Suppressor macrophage treated with lipopolysaccharide for 1 hour (primary cell): Measurements from ENCODE around the gene PPP4R4.
"Not testable (repeated sequence)": the region's sequence is repeated elsewhere in the genome, so short reads cannot be mapped to it uniquely, and the experiment has no call there.

Experiments
- DNase-seq, 3 donors: peaks; one replicate each; pipeline ENCODE4 v3.0.0-alpha.2; 2020 to 2022

The PPP4R4 gene

GRCh38 chr14:94181835-94182234 lies 7.7 kb downstream of the PPP4R4 start:
- DNase-seq: no peak

GRCh38 chr14:94192536-94192935 lies 18.4 kb downstream of the PPP4R4 start:
- DNase-seq: no peak

- no peak for DNase-seq
Observed at GRCh38 chr14:94193776-94194175, 19.7 kb downstream of the PPP4R4 start.

- no peak for DNase-seq
Observed at GRCh38 chr14:94196057-94196456, 21.9 kb downstream of the PPP4R4 start.

- DNase-seq: no peak
Observed at GRCh38 chr14:94203473-94204210, 29.5 kb downstream of the PPP4R4 start.

- DNase-seq: peak; percentile 26 to 62 (median 51)
Observed at GRCh38 chr14:94213021-94213420, 38.9 kb downstream of the PPP4R4 start.

- DNase-seq: no peak
Observed at GRCh38 chr14:94213741-94214140, 39.6 kb downstream of the PPP4R4 start.

- DNase-seq: no peak
Observed at GRCh38 chr14:94217116-94217515, 43.0 kb downstream of the PPP4R4 start.

- not testable (repeated sequence) for DNase-seq
Observed at GRCh38 chr14:94218198-94218886, 44.2 kb downstream of the PPP4R4 start.

- DNase-seq: no peak
Observed at GRCh38 chr14:94224040-94224439, 49.9 kb downstream of the PPP4R4 start.

GRCh38 chr14:94225460-94226378 lies 51.6 kb downstream of the PPP4R4 start:
- no peak for DNase-seq

- no peak for DNase-seq
Observed at GRCh38 chr14:94227029-94227428, 52.9 kb downstream of the PPP4R4 start.

GRCh38 chr14:94237046-94237445 lies 62.9 kb downstream of the PPP4R4 start:
- DNase-seq: no peak

- no peak for DNase-seq
Observed at GRCh38 chr14:94237983-94238382, 63.9 kb downstream of the PPP4R4 start.

GRCh38 chr14:94239406-94239805 lies 65.3 kb downstream of the PPP4R4 start:
- DNase-seq: no peak

GRCh38 chr14:94244182-94244581 lies 70.1 kb downstream of the PPP4R4 start:
- DNase-seq: no peak

GRCh38 chr14:94264195-94264594 lies 90.1 kb downstream of the PPP4R4 start:
- DNase-seq: peak in 1 of 3 donors; percentile 5

GRCh38 chr14:94267352-94267751 lies 93.2 kb downstream of the PPP4R4 start:
- DNase-seq: peak in 1 of 3 donors; percentile 21

- not testable (repeated sequence) for DNase-seq
Observed at GRCh38 chr14:94268582-94268981, 94.5 kb downstream of the PPP4R4 start.

GRCh38 chr14:94269156-94269555 lies 95.0 kb downstream of the PPP4R4 start:
- DNase-seq: no peak

GRCh38 chr14:94276898-94277561 lies 102.9 kb downstream of the PPP4R4 start:
- DNase-seq: not testable (repeated sequence)

- DNase-seq: no peak
Observed at GRCh38 chr14:94278731-94279130, 104.6 kb downstream of the PPP4R4 start.
